HepG2 (cell line): ENCODE data around the gene DPM2. TPM values are rescaled to one million over a fixed set of nuclear protein-coding genes. Genes with fewer than 3 reads are reported as not detected.

Experiments used
- ATAC-seq: fragments of 200-7000 bp; cut with Tn5 transposase; 3 replicates; pipeline ENCODE4 v1.9.1; 2020; ENCODE audit warnings: mild to moderate bottlenecking, moderate library complexity
- BruUV-seq: library from RNA; stranded (reverse); fragments of 400-500 nt; replicated peaks from 2 replicates; lab custom pipeline; 2021; lab: Mats Ljungman, UMichigan
- CTCF ChIA-PET: fragments of 300-600 bp; formaldehyde crosslinking; extraction: SDS; loops from one replicate; lab custom pipeline; 2021; ENCODE audit warnings: low total read pairs, inconsistent platforms, low intra/inter-chr PET ratio; lab: Yijun Ruan, JAX
- POLR2A ChIA-PET: fragments of 350-600 bp; sonication (Branson Sonifier 250); formaldehyde crosslinking; loops from one replicate; lab custom pipeline; 2020; ENCODE audit warnings: antibody characterized with exemption, inconsistent platforms; lab: Yijun Ruan, JAX
- DNase-seq: peaks from one replicate; pipeline ENCODE4 v3.0.0-alpha.2; 2015; ENCODE audit warnings: low spot score
- FAIRE-seq: peaks from 3 replicates; lab custom pipeline; 2011; peaks lifted over from hg19 to GRCh38; lab: Jason Lieb, UNC
- H2AFZ ChIP-seq: one replicate; pipeline ENCODE4 v1.6.1; 2011; ENCODE audit warnings: low read length, inconsistent platforms
- H3K27ac ChIP-seq: fragments of 300-600 bp; 3 replicates; pipeline ENCODE4 v1.8.0; 2011; ENCODE audit warnings: mixed run types, mild to moderate bottlenecking, mixed read lengths, low read length, inconsistent platforms; ENCODE audit not compliant: insufficient read depth; ENCODE audit errors: extremely low read length
- H3K27me3 ChIP-seq, 2 experiments: fragments of 200-600 bp in 1 of 2; 2 replicates in 1 of 2; 3 replicates in 1 of 2; pipeline versions ENCODE4 v1.6.0 to v1.8.0; 2011; ENCODE audit warnings: low read length in 2 of 2, mild to moderate bottlenecking in 2 of 2, moderate library complexity in 2 of 2, inconsistent platforms in 1 of 2; ENCODE audit not compliant: insufficient read depth in 2 of 2, control insufficient read depth in 1 of 2
- H3K36me3 ChIP-seq, 2 experiments: fragments of 200-600 bp in 1 of 2; replicated peaks in 1 of 2; 2 replicates in 1 of 2; 3 replicates in 1 of 2; pipeline versions ENCODE4 v1.5.1 to v1.8.0; 2011; ENCODE audit warnings: low read length in 2 of 2, inconsistent platforms in 1 of 2; ENCODE audit not compliant: insufficient read depth in 2 of 2, control insufficient read depth in 1 of 2
- H3K4me1 ChIP-seq: 2 replicates; pipeline ENCODE4 v1.5.1; 2012; ENCODE audit warnings: low read length, inconsistent platforms; ENCODE audit not compliant: insufficient read depth
- H3K4me2 ChIP-seq: 2 replicates; pipeline ENCODE4 v1.6.0; 2011; ENCODE audit warnings: low read depth, low read length, inconsistent platforms
- H3K4me3 ChIP-seq, 3 experiments: fragments of 200-600 bp in 1 of 3; sonication (generic), shearing (Covaris generic) in 1 of 3; replicated peaks in 1 of 3; 2 replicates each; pipeline ENCODE4 v1.5.1; 2011 to 2016; ENCODE audit warnings: low read length in 3 of 3, inconsistent platforms in 2 of 3, low read depth in 2 of 3, mild to moderate bottlenecking in 2 of 3, control low read depth in 1 of 3, mixed read lengths in 1 of 3; ENCODE audit not compliant: insufficient read depth in 1 of 3
- H3K79me2 ChIP-seq: one replicate; pipeline ENCODE4 v1.6.1; 2011; ENCODE audit warnings: low read length, inconsistent platforms; ENCODE audit not compliant: insufficient read depth
- H3K9ac ChIP-seq: 2 replicates; pipeline ENCODE4 v1.6.0; 2011; ENCODE audit warnings: mild to moderate bottlenecking, low read depth, low read length, inconsistent platforms; ENCODE audit not compliant: insufficient read depth
- H3K9me3 ChIP-seq: 2 replicates; pipeline ENCODE4 v1.5.1; 2012; ENCODE audit warnings: mild to moderate bottlenecking, low read length
- H4K20me1 ChIP-seq: 2 replicates; pipeline ENCODE4 v1.6.0; 2011; ENCODE audit warnings: inconsistent platforms, mild to moderate bottlenecking, low read length, moderate library complexity; ENCODE audit not compliant: insufficient read depth
- ATF7 ChIP-seq, 2 experiments: fragments of 450-650 bp in 1 of 2; sonication (generic) in 1 of 2; formaldehyde crosslinking in 1 of 2; IDR thresholded peaks; 2 replicates each; pipeline versions ENCODE4 v1.4.0 to v1.6.1; 2016 to 2020; ENCODE audit warnings: antibody characterized with exemption in 1 of 2, mild to moderate bottlenecking in 1 of 2, missing genetic modification reagents in 1 of 2
- CENPX ChIP-seq: sonication (generic); formaldehyde crosslinking; IDR thresholded peaks from 2 replicates; pipeline ENCODE4 v1.9.0; 2021; ENCODE audit warnings: mild to moderate bottlenecking, missing genetic modification reagents, moderate library complexity
- KDM3A ChIP-seq: IDR thresholded peaks from 2 replicates; pipeline ENCODE4 v1.6.1; 2018; ENCODE audit warnings: low read depth, missing compliant biosample characterization
- NFIC ChIP-seq: IDR thresholded peaks from 2 replicates; pipeline ENCODE4 v1.6.1; 2012; ENCODE audit warnings: mild to moderate bottlenecking, low read length, inconsistent platforms
- PCBP2 ChIP-seq: fragments of 200-400 bp; formaldehyde crosslinking; optimal IDR thresholded peaks from 2 replicates; pipeline ENCODE3; 2018; ENCODE audit warnings: low read length, low read depth; ENCODE audit not compliant: poor library complexity, severe bottlenecking
- SUZ12 ChIP-seq: fragments of 150-350 bp; IDR thresholded peaks from 2 replicates; pipeline ENCODE4 v1.6.1; 2014; ENCODE audit warnings: low read depth, low read length
- ZFP41 ChIP-seq: sonication (generic); formaldehyde crosslinking; IDR thresholded peaks from 2 replicates; pipeline ENCODE4 v1.4.0; 2020; ENCODE audit warnings: mild to moderate bottlenecking, missing genetic modification reagents, borderline replicate concordance
- ZNF713 ChIP-seq: sonication (generic); formaldehyde crosslinking; IDR thresholded peaks from 2 replicates; pipeline ENCODE4 v1.4.0; 2020; ENCODE audit warnings: mild to moderate bottlenecking, missing genetic modification reagents
- ZNF768 ChIP-seq: sonication (generic); formaldehyde crosslinking; IDR thresholded peaks from 2 replicates; pipeline ENCODE4 v1.4.0; 2020; ENCODE audit warnings: missing genetic modification reagents
- WGBS: methylation state at CpG from one replicate; pipeline ENCODE4 v1.1.6; 2017; ENCODE audit warnings: low lambda C conversion rate; 5-methylcytosine and 5-hydroxymethylcytosine counted together
- in situ Hi-C: cut with HindIII; loops from 2 replicates; pipeline ENCODE4 v1.10.0; 2017; ENCODE audit warnings: low pct_unique_long_range_greater_than_20kb; ENCODE audit not compliant: extremely low pct_ligation_motif_present
- intact Hi-C: fragments of 100-400 bp; cut with micrococcal nuclease; formaldehyde crosslinking; loops from one replicate; pipeline ENCODE4 v1.10.0; 2022; ENCODE audit not compliant: unreplicated experiment
- polyA plus RNA-seq, 8 experiments: library from polyadenylated mRNA; depleted of rRNA in 3 of 8; stranded (reverse) in 7 of 8; unstranded in 1 of 8; fragments of >200 nt; fragmentation: Illumina TruSeq in 4 of 8; extraction: Trizol in 4 of 8; gene quantifications; 2 replicates each; pipeline versions ENCODE4 v1.2.1 to v1.2.3, GENCODE V29; 2011 to 2016; ENCODE audit warnings: low read depth in 4 of 8, missing spikeins in 1 of 8, mixed read lengths in 1 of 8; ENCODE audit not compliant: insufficient read depth in 1 of 8
- total RNA-seq, 5 experiments: library from RNA; depleted of rRNA; stranded (reverse); fragments of >200 nt; fragmentation: Illumina TruSeq; extraction: Trizol; gene quantifications; 2 replicates each; pipeline ENCODE4 v1.2.3, GENCODE V29; 2016; ENCODE audit warnings: low read depth in 1 of 5
- TF ChIP-seq, protein P1 (sequence below): sonication (generic); formaldehyde crosslinking; conservative IDR thresholded peaks from 2 replicates; pipeline ENCODE4 v1.4.0; 2020; ENCODE audit warnings: missing genetic modification reagents

DPM2 gene
- total and polyA plus RNA-seq, 2 of the 13 experiments (the other 11 are each of a cell fraction or from before 2014, with no cell fraction given) = 24.8 to 35.3 TPM

DNA sequence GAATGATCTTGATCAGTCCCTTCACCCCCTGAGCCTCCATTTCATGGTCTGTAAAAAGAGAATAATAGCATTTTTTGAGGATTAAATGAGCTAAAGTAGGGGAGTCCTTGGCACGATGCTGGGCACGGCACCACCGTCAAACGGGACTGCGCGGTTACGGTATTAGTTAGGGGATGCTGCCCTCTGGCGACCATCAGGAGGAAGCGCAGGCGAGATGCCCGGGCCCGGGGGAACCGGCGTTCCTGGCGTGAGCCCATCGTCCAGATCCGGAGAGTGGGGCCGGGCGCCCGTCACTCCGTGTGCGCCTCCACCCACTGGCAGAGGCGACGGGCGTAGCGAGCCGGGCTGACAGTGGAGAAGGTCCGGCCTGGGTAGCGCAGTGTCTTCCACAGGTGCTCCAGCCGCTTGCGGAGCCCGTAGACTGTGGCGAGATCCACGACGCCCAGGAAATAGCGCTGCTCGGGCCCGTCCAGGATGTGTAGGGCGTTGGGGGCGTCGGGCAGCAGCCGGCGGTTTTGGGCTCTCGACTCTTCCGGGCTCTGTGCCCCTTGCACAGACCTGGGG lies 16.0 kb downstream of the DPM2 start (continued):
- no peak for TF ChIP-seq CENPX (CRISPR knock-in tag)
- no peak for TF ChIP-seq ZNF713
- TF ChIP-seq ATF7 (IDR thresholded peaks at IDR 0.05) = no peak
- no peak for TF ChIP-seq ATF7 (CRISPR knock-in tag; IDR thresholded peaks at IDR 0.05)
- no peak for TF ChIP-seq NFIC

DNA sequence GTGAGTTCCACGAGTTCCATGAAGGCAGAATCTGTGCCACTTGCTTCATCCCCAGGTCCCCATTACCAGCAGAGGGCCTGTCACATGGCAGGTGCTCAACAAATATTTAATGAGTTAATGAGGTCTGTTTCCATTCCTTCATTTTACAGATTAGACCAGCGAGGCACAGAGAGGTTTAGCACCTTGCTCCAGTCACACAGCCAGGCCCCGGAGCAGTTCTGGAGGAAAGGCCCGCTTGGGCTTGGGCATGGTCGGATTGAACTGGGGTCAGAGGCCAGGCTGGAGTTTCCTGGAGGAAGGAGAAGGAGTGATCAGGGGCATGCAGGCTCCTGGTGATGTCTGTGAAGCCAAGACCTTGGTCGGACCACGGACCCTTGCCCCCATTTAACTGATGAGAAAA lies 16.9 kb downstream of the DPM2 start:
- Histone ChIP-seq H3K27ac (no peak overlapping the region), H3K79me2 (peaks cover 2% of the 10 kb centered on the region), H3K27me3 (peaks cover 0 to 8% of the 10 kb centered on the region in 2 experiments; a peak in 1 of 5 replicates), H3K4me2 (no peak overlapping the region), H3K9me3 (no peaks in the 10 kb centered on the region), H3K4me3 (no peak overlapping the region), H2AFZ (no peak overlapping the region), H4K20me1 (no peaks in the 10 kb centered on the region), H3K36me3 (no peaks in the 10 kb centered on the region), H3K9ac (no peak overlapping the region), H3K4me1 (peaks cover 49% of the 10 kb centered on the region)
- 59% methylated on average over 4 of the region's 7 CpGs for WGBS
- no peak for ATAC-seq
- TF ChIP-seq ZNF768 (CRISPR knock-in tag) (peak; percentile 98), PCBP2 (no peak), ZFP41 (CRISPR knock-in tag) (no peak), KDM3A (CRISPR knock-in tag) (no peak), SUZ12 (no peak)
- TF ChIP-seq, protein P1, sequence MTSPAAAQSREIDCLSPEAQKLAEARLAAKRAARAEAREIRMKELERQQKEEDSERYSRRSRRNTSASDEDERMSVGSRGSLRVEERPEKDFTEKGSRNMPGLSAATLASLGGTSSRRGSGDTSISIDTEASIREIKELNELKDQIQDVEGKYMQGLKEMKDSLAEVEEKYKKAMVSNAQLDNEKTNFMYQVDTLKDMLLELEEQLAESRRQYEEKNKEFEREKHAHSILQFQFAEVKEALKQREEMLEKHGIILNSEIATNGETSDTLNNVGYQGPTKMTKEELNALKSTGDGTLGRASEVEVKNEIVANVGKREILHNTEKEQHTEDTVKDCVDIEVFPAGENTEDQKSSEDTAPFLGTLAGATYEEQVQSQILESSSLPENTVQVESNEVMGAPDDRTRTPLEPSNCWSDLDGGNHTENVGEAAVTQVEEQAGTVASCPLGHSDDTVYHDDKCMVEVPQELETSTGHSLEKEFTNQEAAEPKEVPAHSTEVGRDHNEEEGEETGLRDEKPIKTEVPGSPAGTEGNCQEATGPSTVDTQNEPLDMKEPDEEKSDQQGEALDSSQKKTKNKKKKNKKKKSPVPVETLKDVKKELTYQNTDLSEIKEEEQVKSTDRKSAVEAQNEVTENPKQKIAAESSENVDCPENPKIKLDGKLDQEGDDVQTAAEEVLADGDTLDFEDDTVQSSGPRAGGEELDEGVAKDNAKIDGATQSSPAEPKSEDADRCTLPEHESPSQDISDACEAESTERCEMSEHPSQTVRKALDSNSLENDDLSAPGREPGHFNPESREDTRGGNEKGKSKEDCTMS = no peak
- intact Hi-C loops = loop anchor here (1.0 kb wide), 2 partner anchors 50 to 330 kb away; no protein-coding TSS in a partner anchor
- DNase-seq = no peak
- CTCF ChIA-PET = interaction anchor here (1.0 to 1.9 kb wide), 4 partner anchors 51 to 331 kb away, joined by 3 to 10 read pairs (median 7); partner anchors contain the start of gene TOR2A
- no TSS peak for BruUV-seq
- no peak for FAIRE-seq
- in situ Hi-C loops = loop anchor here (10.0 kb wide), 1 partner anchor 416 kb away; no protein-coding TSS in a partner anchor
- POLR2A ChIA-PET = interaction anchor here (1.0 to 1.2 kb wide), 2 partner anchors 24 to 117 kb away, joined by 3 to 4 read pairs; no protein-coding TSS in a partner anchor
